HUES64 (cell line): Measurements from ENCODE around the gene U2AF1L4.

Source experiments
- H3K27ac ChIP-seq: 2 replicates; pipeline ENCODE4 v1.7.0; 2013; ENCODE audit warnings: low read depth, low read length, inconsistent platforms
- H3K27me3 ChIP-seq: 2 replicates; pipeline ENCODE4 v1.6.1; 2013; ENCODE audit warnings: mild to moderate bottlenecking, low read length; ENCODE audit not compliant: insufficient read depth
- H3K36me3 ChIP-seq: 2 replicates; pipeline ENCODE4 v1.6.1; 2013; ENCODE audit warnings: mild to moderate bottlenecking, low read length; ENCODE audit not compliant: insufficient read depth
- H3K4me1 ChIP-seq: 2 replicates; pipeline ENCODE4 v1.6.1; 2013; ENCODE audit warnings: mild to moderate bottlenecking, low read length, moderate library complexity; ENCODE audit not compliant: insufficient read depth
- H3K4me3 ChIP-seq: 2 replicates; pipeline ENCODE4 v1.5.1; 2013; ENCODE audit warnings: mild to moderate bottlenecking, low read length, moderate library complexity
- H3K9ac ChIP-seq: 2 replicates; pipeline ENCODE4 v1.6.1; 2013; ENCODE audit warnings: mild to moderate bottlenecking, low read depth, low read length
- H3K9me3 ChIP-seq: 2 replicates; pipeline ENCODE4 v1.6.1; 2013; ENCODE audit warnings: low read depth, low read length; ENCODE audit not compliant: insufficient read depth
- WGBS: fragments of 150-250, 120-280 bp; methylation state at CpG from one replicate; pipeline ENCODE4 v1.1.7; 2013; ENCODE audit warnings: missing lambda C conversion rate; 5-methylcytosine and 5-hydroxymethylcytosine counted together

Gene U2AF1L4

DNA sequence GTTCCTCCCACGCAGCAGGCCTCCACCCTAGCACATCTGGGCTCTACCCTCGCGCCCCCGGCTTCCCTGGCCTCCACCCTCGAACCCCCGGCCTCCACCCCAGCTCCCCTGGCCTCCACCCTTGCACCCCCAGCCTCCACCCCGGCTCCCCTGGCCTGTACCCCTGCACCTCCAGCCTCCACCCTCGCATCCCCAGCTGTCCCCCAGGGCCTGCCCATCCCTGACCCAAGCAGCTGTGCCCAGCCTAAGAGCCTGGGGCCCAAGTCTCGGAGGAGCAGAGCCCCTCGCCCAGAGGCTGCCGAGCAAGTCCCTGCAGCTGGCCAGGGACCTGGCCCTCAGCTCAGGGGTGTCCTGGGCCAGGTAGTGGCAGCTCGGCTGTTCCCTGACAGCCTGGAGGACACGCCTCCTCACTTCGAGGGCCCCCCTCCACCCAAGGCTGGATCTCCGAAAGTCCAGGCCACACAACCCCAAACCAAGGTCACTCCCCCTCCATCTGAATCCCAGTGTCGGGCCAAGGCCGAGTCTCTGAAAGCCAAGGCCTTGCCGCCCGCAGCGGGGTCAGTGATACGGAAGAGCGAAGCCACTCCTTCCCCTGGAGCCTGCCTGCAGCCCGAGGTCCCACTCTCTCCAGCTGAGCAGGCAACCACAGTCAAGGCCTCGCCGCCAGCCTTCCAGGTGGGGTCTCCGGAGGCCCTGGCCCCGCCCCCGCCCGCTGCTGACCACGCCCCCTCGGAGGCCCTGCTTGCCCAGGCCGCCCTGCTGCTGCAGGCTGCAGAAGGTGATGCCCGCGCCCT, 22.3 kb upstream of the U2AF1L4 start:
- peak overlapping the region; percentile 52; the same call in 1 of the 2 replicates for H3K27ac ChIP-seq
- peak overlapping the region; percentile 26; the same call in 1 of the 2 replicates for H3K4me3 ChIP-seq
- no peak overlapping the region for H3K9ac ChIP-seq
- no peaks in the 10 kb centered on the region for H3K9me3 ChIP-seq
- H3K4me1 ChIP-seq = peaks cover 7% of the 10 kb centered on the region; the same call in 1 of the 2 replicates
- H3K36me3 ChIP-seq = peaks cover 33% of the 10 kb centered on the region
- H3K27me3 ChIP-seq = no peaks in the 10 kb centered on the region
- 41% methylated on average over 34 of the region's 34 CpGs for WGBS

DNA sequence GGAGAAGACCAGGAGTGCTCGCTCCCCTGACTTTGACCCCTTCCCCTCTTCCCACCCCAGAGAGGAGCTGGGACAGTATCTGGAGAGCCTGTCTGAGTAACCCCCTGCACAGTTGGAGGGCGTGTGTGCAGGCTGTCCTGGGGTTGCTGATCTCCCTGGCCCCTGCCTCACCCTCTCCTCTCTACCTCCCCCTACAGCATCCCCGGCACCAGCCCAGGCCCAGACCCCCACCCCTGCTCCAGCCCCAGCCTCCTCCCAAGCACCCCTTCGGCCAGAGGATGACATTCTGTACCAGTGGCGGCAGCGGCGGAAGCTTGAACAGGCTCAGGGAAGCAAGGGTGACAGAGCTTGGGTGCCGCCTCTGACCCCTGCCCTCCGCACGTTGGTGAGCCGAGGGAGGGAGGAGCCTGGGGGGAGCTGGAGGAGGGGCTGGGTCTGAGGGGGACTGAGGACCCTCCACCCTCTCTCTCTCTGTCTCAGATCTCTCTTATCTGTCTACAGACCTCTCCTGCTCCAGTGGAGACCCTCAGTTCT, 21.4 kb upstream of the U2AF1L4 start:
- Histone ChIP-seq H3K27ac (no peak overlapping the region), H3K4me3 (no peak overlapping the region), H3K4me1 (peaks cover 7% of the 10 kb centered on the region; the same call in 1 of the 2 replicates), H3K36me3 (peaks cover 42% of the 10 kb centered on the region), H3K27me3 (no peaks in the 10 kb centered on the region), H3K9ac (no peak overlapping the region), H3K9me3 (no peaks in the 10 kb centered on the region)
- 85% methylated on average over 11 of the region's 11 CpGs for WGBS

DNA sequence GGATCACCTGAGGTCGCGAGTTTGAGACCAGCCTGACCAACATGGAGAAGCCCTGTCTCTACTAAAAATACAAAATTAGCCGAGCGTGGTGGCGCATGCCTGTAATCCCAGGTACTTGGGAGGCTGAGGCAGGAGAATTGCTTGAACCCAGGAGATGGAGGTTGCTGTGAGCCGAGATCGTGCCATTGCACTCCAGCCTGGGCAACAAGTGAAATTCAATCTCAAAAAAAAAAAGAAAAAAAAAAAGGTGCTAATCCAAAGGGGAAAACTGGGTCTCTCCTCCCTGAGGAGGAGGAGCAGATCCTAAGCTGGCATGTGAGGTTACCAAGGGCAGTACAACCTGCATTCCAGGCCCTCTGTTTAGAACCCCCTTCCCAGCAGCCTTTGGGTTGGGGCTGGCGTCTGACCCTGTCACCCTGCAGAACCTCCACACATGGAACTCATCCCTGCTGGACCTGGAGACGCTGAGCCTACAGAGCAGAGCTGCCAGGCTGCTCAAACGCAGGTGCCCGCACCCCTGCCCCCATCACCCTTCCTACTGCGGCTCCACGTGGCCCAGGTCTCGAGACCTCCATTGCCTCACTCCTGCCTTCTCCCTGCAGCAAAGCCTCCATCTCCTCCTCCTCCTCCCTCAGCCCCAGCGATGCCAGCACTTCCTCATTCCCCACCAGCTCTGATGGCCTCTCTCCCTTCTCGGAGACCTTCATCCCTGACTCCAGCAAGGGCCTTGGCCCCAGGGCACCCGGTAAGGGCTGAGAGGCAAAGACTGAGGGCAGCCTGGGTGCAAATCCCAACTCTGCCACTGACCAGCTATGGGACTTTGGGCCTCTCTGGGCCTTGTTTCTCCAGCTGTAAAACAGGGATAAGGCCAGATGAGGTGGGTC, 19.5 kb upstream of the U2AF1L4 start:
- no peak overlapping the region for H3K27ac ChIP-seq
- WGBS = 94% methylated on average over 17 of the region's 17 CpGs
- peaks cover 57% of the 10 kb centered on the region for H3K36me3 ChIP-seq
- no peak overlapping the region for H3K9ac ChIP-seq
- no peaks in the 10 kb centered on the region for H3K27me3 ChIP-seq
- peaks cover 7% of the 10 kb centered on the region; the same call in 1 of the 2 replicates for H3K4me1 ChIP-seq
- H3K4me3 ChIP-seq = no peak overlapping the region
- H3K9me3 ChIP-seq = no peaks in the 10 kb centered on the region

DNA sequence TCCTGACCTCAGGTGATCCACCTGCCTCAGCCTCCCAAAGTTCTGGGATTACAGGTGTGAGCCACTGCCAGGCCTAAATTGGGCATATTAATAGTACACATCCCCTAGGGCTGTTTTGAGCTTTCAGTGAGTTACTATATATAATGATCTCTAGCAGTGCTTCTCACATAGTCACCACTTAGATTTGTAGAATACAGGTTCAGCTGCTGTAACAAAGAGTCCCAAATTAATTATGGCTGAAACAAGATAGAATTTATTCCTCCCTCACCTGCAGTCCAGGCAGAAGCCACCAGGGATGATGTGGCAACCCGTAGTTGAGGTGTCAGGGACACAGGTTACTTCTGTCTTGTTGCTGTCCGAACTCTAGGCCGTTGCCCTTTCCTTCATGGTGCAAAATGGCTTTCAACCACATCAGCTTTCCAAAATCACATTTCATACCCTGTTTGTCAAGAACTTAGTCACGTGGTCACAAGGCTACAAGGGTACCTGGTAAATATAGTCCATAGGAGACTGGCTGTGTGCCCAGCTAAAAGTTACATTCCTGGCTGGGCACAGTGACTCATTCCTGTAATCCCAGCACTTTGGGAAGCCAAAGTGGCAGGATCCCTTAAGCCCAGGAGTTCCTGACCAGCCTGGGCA, 15.6 kb upstream of the U2AF1L4 start:
- WGBS = 94% methylated on average over 4 of the region's 4 CpGs
- H3K27ac ChIP-seq = no peak overlapping the region
- peaks cover 9% of the 10 kb centered on the region; the same call in 1 of the 2 replicates for H3K4me1 ChIP-seq
- H3K9ac ChIP-seq = no peak overlapping the region
- H3K36me3 ChIP-seq = peaks cover 48% of the 10 kb centered on the region
- H3K27me3 ChIP-seq = peaks cover 10% of the 10 kb centered on the region
- no peak overlapping the region for H3K4me3 ChIP-seq
- no peaks in the 10 kb centered on the region for H3K9me3 ChIP-seq

- Histone ChIP-seq H3K4me1 (peaks cover 9% of the 10 kb centered on the region; the same call in 1 of the 2 replicates), H3K36me3 (peaks cover 38% of the 10 kb centered on the region), H3K27me3 (peaks cover 19% of the 10 kb centered on the region), H3K27ac (no peak overlapping the region), H3K9me3 (no peaks in the 10 kb centered on the region), H3K9ac (no peak overlapping the region), H3K4me3 (no peak overlapping the region)
- WGBS = 98% methylated on average over 2 of the region's 2 CpGs
Observed at GRCh38 chr19:35759697-35760096, 14.5 kb upstream of the U2AF1L4 start.

DNA sequence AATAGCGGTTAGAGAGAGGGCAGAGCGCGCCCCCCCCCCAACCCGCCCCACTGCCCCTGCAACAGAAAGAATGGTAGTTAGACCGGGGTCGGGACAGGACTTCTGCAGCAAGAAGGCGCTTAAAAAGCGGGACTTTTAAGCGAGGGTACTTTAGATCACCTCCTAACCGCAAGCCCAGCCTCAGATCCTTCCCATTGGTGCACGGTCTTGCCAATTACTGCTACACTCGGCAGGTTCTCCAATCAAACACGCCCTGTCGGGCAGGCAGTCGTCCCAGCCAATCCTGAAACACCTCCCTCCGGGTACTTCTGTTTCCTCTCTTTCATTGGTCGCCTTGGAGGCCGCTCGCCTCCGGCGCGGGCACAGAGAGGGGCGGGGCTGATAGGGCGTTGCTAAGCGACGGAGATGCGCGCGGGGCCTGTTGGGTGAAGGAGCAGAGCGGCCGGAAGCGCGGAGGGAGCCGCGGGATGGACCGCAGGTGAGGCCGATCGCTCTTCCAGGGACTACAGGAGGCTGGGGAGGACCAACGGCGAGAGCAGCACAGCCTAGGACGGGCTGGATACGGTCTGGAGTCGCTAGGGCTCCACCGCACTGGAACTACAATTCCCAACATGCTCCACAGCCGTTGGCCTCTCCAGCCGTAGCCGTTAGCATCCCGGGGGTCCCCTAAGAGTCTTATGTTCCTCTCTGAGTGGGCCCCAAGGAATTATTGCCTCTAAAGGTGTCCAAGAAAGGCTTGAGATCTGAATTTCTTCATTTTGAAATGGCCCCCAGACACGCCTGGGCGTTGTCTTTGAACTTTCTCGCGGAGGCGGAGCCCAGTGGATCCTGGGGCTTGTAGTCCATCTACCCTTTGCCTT, 12.8 kb upstream of the U2AF1L4 start, which contains the start of gene PROSER3:
Gene PROSER3 (plus strand): TSS at position 428 of the 860 bp plus-strand sequence. CDS start 40 bp downstream, at position 468.
- WGBS = under 1% methylated on average over 53 of the region's 53 CpGs
- Histone ChIP-seq H3K4me3 (peak within 1 kb of the TSS; percentile 98), H3K27ac (peak within 1 kb of the TSS; percentile 92), H3K9me3 (no peaks in the 10 kb centered on the region), H3K9ac (peak within 1 kb of the TSS; percentile 92), H3K36me3 (peaks cover 26% of the 10 kb centered on the region), H3K27me3 (peaks cover 19% of the 10 kb centered on the region), H3K4me1 (peaks cover 9% of the 10 kb centered on the region; the same call in 1 of the 2 replicates)

DNA sequence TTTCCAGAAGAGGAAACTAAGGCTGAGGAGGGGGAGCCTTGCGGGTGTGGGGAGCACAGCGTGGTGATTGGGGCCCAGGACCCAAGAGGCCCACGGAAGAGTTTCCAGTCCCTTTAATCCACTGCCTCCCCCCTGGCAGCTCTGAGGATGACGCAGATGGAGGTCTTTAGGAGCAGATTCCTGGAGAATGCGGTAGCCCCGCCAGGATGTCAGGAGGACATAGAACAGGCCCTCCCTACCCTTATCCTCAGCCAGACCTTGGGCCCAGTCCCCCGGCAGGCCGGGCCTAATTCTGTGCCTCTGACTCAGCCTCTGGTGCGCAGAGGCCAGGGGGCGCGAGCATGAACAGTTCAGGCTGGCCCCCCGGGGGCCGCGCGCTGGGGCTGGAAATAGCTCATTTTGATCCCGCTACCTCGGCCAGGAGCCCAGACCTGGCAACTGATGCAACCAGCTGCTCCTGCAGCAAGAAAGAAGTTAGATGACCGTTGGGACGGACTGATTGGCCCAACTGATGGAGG, 12.1 kb upstream of the U2AF1L4 start:
- 13% methylated on average over 19 of the region's 19 CpGs for WGBS

GRCh38 chr19:35756377-35757230, 11.4 kb upstream of the U2AF1L4 start, which contains the start of gene HSPB6:
HSPB6 (minus strand) TSS chr19:35757029; CDS start chr19:35757008, 21 bp downstream.
- Histone ChIP-seq H3K27me3 (peaks cover 19% of the 10 kb centered on the region), H3K9me3 (no peaks in the 10 kb centered on the region), H3K27ac (peak within 1 kb of the TSS; percentile 80), H3K36me3 (peaks cover 14% of the 10 kb centered on the region), H3K4me3 (peak within 1 kb of the TSS; percentile 98), H3K4me1 (peaks cover 9% of the 10 kb centered on the region; the same call in 1 of the 2 replicates), H3K9ac (peak within 1 kb of the TSS; percentile 52)
- WGBS = 32% methylated on average over 52 of the region's 52 CpGs

More for the DNA sequence above, 12.1 kb upstream of the U2AF1L4 start:
- Histone ChIP-seq H3K27me3 (peaks cover 19% of the 10 kb centered on the region), H3K9ac (peak overlapping the region; percentile 52), H3K4me3 (peak overlapping the region; percentile 98), H3K4me1 (peaks cover 9% of the 10 kb centered on the region; the same call in 1 of the 2 replicates), H3K27ac (peak overlapping the region; percentile 80), H3K9me3 (no peaks in the 10 kb centered on the region), H3K36me3 (peaks cover 21% of the 10 kb centered on the region)
